ENCODE measurements around the gene PRPF18.

The PRPF18 gene

DNA sequence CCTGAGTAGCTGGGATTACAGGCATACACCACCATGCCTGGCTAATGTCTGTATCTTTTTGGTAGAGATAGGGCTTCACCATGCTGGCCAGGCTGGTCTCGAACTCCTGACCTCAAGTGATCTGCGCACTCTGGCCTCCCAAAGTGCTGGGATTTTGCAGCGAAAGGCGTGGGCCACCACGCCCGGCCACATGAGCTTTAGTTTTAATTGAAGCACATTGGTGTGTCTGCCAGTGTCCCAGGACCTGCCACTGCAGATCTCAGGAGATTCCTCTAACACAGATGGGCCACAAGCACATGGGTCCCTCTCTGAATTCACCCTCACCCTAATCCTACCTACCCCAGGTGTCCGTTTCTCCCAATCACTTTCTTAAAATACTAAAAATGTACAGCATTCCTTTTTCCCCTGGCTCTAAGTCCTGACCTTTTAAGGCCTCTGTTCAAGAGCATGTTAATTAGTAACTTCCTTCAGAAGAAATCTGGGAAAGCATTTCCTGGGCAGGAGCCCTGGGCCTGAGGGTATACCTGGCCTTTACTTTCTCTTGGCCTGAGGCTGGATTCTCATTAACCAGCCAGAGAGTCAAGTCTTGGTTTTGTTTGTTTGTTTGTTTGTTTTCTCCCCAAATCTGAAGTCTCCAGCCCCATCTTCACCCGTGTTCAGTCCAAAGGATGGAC lies 82.6 kb downstream of the PRPF18 start:
- DNase-seq (ENCODE audit: low read depth) = no peak

DNA sequence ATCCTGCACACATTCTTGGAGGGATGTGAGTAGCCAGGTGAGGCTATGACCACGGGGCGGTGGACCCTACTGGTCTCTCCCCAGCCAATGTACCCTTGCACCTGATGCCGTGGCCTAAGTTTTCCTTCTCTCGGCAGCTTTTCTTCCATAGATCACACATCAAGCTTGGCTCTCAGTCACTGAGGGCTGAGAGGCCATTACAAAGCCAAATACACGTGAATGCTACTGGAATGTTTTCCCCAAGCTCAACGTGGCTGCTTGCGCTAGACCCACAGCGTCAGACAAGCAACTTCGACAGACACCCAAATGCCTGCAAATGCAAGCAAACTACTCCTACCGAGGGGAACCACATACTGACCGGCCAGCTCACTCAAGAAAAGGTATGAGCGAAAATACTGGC lies 83.1 kb downstream of the PRPF18 start:
- no peak for DNase-seq (ENCODE audit: low read depth)

DNA sequence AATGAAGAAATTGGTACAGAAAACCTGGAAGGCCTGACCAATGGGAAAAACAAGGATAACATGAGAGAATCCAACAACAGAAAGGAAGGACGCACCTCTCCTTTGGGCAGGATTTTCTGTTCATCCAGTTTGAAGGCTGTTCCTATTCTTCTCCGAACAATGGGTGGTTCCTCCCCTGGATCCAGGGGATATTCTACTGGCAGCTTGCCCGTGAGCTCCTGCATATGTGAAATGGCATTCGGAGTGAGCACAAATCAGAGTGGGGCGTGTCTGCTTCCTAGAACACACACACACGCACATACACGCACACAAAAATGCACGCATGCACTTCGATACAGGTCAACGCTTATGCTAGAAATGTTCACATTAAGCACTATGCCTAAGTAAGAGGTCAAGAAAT lies 83.5 kb downstream of the PRPF18 start:
- no peak for DNase-seq (ENCODE audit: low read depth)

DNA sequence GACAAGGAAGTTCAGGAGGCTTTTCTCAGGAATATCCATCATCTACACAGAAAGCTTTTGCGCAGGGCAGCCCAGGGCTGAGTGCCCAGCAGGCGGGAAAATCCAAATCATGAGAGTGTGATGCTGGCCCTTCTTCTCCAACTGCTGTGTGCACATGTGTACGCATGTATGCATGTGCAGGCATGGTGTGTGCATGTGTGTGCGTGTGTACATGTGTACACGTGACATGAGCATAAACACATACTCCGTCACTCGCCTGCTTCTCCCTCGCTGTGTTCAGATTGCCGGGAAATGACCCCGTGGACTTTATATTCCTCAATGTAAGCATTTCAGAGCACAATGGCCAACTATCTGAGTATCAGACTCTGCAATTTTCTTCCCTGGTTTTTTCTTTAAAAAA lies 85.1 kb downstream of the PRPF18 start:
- no peak for DNase-seq (ENCODE audit: low read depth)

DNA sequence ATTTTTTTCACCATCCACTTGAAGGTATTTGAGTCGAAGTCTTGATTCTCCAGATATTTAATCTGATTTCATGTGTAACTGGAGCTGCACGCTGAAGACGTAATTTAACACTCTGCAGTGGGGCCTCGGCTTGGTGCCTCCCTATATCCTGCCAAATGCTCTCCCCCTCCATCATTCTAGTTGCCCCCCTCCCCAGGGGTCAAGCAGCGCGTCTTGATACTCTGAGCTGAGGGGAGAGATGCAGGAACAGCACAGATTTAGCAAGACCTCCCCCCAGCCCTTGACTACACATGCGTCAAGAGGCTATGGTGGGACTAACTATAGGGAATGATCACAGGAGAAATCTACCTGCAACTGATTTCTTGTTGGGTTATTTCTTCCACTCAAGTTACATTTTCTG lies 85.8 kb downstream of the PRPF18 start:
- no peak for DNase-seq (ENCODE audit: low read depth)

DNA sequence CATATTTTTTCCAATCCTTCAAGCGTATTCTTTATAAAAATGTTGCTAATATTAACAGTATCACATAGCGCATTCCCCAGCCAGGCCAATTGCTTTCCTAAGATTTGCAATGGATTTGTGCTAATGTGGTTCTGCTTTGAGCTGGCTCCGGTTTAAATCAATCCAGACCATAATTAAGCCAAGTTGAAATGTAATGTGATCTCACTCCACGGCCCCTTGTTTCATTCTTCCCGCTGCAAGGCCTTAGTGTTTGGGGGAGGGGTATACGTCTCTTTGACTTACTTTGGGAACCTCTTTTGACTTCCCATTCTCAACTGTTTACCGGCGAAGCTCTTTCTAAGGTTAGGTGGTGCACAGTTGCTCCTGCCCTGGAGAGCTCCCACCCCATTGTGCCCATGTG lies 86.4 kb downstream of the PRPF18 start:
- no peak for DNase-seq (ENCODE audit: low read depth)

DNA sequence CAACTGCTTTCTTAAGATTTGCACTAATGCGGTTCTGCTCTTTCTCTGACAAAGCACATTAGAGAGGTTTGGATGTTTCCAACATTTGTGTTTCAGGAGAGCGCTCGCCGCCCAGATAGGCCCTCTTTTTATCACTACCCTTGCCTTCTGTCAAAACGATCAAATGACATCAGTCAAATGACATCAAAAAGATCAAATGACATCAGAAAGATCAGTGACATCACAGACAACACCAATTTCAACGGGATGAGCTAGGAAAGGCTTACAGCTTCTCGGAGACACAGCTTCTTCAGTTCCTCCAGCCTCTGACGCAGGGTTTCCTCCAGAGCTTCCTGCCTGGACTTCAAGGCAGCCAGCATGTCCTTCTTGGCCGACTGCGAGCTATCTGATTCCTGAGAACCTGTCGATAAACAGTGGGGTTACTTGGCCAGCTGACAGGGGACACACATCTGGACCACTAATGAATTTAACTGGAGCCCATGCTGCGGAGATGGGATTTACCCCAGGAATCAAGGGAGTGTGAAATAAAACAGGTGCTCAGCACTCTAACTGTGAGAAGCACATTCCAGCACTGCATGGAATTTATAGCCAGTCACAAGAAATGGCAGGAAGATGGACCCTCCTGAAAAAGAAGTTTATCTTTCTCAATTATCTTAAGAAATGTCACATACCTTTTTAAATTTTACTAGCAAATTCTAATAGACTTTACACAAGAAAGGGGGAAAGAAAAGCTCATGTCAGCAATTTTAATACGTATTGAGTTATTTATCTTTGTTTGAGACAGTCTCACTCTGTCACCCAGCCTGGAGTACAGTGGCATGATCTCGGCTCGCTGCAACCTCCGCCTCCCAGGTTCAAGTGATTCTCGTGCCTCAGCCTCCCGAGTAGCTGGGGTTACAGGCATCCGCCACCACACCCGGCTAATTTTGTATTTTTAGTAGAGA lies 88.2 kb downstream of the PRPF18 start:
- no peak for DNase-seq (ENCODE audit: low read depth)

DNA sequence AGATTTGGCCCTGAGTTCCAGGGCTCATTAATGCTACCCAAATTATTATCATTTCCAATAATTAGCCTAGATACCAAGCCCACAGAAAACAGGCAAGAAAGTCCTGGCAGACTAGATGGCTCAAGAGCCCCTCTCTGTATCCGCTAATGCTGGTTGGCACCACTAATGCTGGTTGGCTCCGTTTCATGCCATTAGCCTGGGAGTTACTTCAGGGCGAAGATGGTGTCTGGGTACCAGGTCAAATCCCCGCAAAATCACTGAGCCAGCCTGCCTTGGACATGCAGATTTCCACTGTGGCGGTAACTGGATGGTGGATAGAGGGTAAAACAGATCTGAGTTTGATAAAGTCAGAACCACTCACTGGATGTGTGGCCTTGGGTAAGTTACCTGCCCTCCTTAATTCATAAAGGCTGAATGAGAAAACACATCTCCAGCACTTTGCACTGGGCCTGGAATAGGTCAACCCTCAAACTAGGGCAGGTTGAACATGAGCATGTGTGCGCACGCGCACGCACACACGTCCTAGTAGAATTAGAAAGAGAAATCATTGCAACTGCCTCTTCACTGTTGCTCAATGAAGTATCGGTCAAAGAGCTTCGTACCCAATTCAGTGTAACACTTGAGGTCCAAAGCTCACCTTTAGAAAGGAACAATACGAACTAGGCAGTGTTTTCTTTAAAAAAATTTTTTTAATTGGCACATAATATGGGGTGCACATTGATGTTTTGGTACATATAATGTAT lies 91.5 kb downstream of the PRPF18 start:
- DNase-seq (ENCODE audit: low read depth) = no peak
